Left lung (tissue), 10 donors: ENCODE data around the gene R3HDM2. TPM values are rescaled to one million over a fixed set of nuclear protein-coding genes. Genes with fewer than 3 reads are reported as not detected.

Experiments used
- ATAC-seq: fragments of 200-7000 bp; cut with Tn5 transposase; one replicate; pipeline ENCODE4 v1.9.1; 2020; ENCODE audit warnings: moderate library complexity
- DNase-seq, 4 donors: peaks; one replicate each; pipeline ENCODE4 v3.0.0-alpha.2; 2013 to 2020
- H3K27ac ChIP-seq, 2 donors: fragments of 200-600 bp; sonication (generic) in 1 of 2; one replicate each; pipeline versions ENCODE4 v1.5.0 to v1.8.0; 2020 to 2021
- H3K27me3 ChIP-seq, 2 donors: fragments of 200-600 bp; sonication (generic) in 1 of 2; one replicate each; pipeline versions ENCODE4 v1.5.0 to v1.8.0; 2020 to 2021
- H3K36me3 ChIP-seq, 2 donors: fragments of 200-600 bp; sonication (generic) in 1 of 2; one replicate each; pipeline versions ENCODE4 v1.5.0 to v1.8.0; 2020 to 2021
- H3K4me1 ChIP-seq, 2 donors: fragments of 200-600 bp; one replicate each; pipeline ENCODE4 v1.8.0; 2021
- H3K4me3 ChIP-seq, 2 donors: fragments of 200-600 bp; sonication (generic) in 1 of 2; one replicate each; pipeline versions ENCODE4 v1.5.0 to v1.8.0; 2020 to 2021; ENCODE audit warnings: mild to moderate bottlenecking in 1 of 2
- H3K9me3 ChIP-seq, 2 donors: fragments of 200-600 bp; sonication (generic) in 1 of 2; one replicate each; pipeline versions ENCODE4 v1.5.0 to v1.8.0; 2020 to 2021
- intact Hi-C, 2 donors: fragments of 100-400 bp; cut with DNase I; formaldehyde crosslinking; loops; one replicate each; pipeline versions ENCODE4 v1.11.2 to v1.14.2; 2022
- polyA plus RNA-seq, 6 donors: library from polyadenylated mRNA; unstranded; fragments of 120-200 nt; gene quantifications; one replicate each; pipeline ENCODE4 v1.2.1, GENCODE V29; 2013; ENCODE audit not compliant: insufficient read length in 6 of 6
- total RNA-seq, 2 donors: library from RNA; stranded (reverse); fragmentation: NEBNext Ultra II Directional; extraction: Animal tissue kit (Norgen Biotek cat#: 25700); gene quantifications; one replicate each; pipeline ENCODE4 v1.2.1, GENCODE V29; 2021
- TF ChIP-seq, protein P1 (sequence below), 2 donors: fragments of 200-600 bp; sonication (generic) in 1 of 2; IDR thresholded peaks; one replicate each; pipeline versions ENCODE4 v1.5.0 to v1.8.0; 2021; ENCODE audit warnings: antibody characterized with exemption in 2 of 2
- donor health status: DM: no; HTN: yes; CAD: no.
- donor health status: DM: no; HTN: no; CAD: no.

R3HDM2 gene
- total and polyA plus RNA-seq, 8 donors = 52.4 to 92.3 (median 79.8) TPM

- Histone ChIP-seq H3K27me3 (peaks cover 34 to 47% of the 10 kb centered on the region in 2 donors), H3K4me1 (peaks cover 15 to 37% of the 10 kb centered on the region in 2 donors), H3K4me3 (no peak overlapping the region), H3K27ac (no peak overlapping the region), H3K36me3 (peaks cover 0 to 49% of the 10 kb centered on the region in 2 donors), H3K9me3 (no peaks in the 10 kb centered on the region)
- TF ChIP-seq, protein P1, sequence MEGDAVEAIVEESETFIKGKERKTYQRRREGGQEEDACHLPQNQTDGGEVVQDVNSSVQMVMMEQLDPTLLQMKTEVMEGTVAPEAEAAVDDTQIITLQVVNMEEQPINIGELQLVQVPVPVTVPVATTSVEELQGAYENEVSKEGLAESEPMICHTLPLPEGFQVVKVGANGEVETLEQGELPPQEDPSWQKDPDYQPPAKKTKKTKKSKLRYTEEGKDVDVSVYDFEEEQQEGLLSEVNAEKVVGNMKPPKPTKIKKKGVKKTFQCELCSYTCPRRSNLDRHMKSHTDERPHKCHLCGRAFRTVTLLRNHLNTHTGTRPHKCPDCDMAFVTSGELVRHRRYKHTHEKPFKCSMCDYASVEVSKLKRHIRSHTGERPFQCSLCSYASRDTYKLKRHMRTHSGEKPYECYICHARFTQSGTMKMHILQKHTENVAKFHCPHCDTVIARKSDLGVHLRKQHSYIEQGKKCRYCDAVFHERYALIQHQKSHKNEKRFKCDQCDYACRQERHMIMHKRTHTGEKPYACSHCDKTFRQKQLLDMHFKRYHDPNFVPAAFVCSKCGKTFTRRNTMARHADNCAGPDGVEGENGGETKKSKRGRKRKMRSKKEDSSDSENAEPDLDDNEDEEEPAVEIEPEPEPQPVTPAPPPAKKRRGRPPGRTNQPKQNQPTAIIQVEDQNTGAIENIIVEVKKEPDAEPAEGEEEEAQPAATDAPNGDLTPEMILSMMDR (IDR thresholded peaks at IDR 0.05) = peak; percentile 96 to 98
- ATAC-seq (peak; percentile 89), DNase-seq (peak; percentile 68 to 95 (median 89))
- intact Hi-C loops = no loop called here
These were observed 217.7 kb downstream of the R3HDM2 start for GRCh38 chr12:57213058-57213715.

DNA sequence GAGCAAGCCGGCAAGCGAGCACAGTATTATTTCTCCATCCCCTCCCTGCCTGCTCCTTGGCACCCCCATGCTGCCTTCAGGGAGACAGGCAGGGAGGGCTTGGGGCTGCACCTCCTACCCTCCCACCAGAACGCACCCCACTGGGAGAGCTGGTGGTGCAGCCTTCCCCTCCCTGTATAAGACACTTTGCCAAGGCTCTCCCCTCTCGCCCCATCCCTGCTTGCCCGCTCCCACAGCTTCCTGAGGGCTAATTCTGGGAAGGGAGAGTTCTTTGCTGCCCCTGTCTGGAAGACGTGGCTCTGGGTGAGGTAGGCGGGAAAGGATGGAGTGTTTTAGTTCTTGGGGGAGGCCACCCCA, 218.2 kb downstream of the R3HDM2 start:
- Histone ChIP-seq H3K36me3 (peaks cover 0 to 54% of the 10 kb centered on the region in 2 donors), H3K27me3 (peaks cover 29 to 42% of the 10 kb centered on the region in 2 donors), H3K27ac (no peak overlapping the region), H3K9me3 (no peaks in the 10 kb centered on the region), H3K4me3 (no peak overlapping the region), H3K4me1 (peaks cover 15 to 34% of the 10 kb centered on the region in 2 donors)
- ATAC-seq (no peak), DNase-seq (no peak)
- intact Hi-C loops = no loop called here
- TF ChIP-seq, protein P1 (IDR thresholded peaks at IDR 0.05) = no peak

- H3K27ac ChIP-seq = no peak overlapping the region
- TF ChIP-seq, protein P1 (IDR thresholded peaks at IDR 0.05) = no peak
- intact Hi-C loops = no loop called here
- H3K36me3 ChIP-seq = peaks cover 0 to 60% of the 10 kb centered on the region in 2 donors
- ATAC-seq (no peak), DNase-seq (no peak)
- no peaks in the 10 kb centered on the region for H3K9me3 ChIP-seq
- no peak overlapping the region for H3K4me3 ChIP-seq
- H3K4me1 ChIP-seq = peaks cover 11 to 28% of the 10 kb centered on the region in 2 donors
- H3K27me3 ChIP-seq = peaks cover 22 to 36% of the 10 kb centered on the region in 2 donors
These were observed 218.8 kb downstream of the R3HDM2 start for GRCh38 chr12:57211791-57212700.

- H3K4me1 ChIP-seq = peaks cover 4 to 19% of the 10 kb centered on the region in 2 donors
These were observed 219.7 kb downstream of the R3HDM2 start for GRCh38 chr12:57210926-57211692.

More at GRCh38 chr12:57210926-57211692, 219.7 kb downstream of the R3HDM2 start:
- no peaks in the 10 kb centered on the region for H3K9me3 ChIP-seq
- no peak overlapping the region for H3K27ac ChIP-seq
- peaks cover 16 to 27% of the 10 kb centered on the region in 2 donors for H3K27me3 ChIP-seq
- intact Hi-C loops = no loop called here
- TF ChIP-seq, protein P1 (IDR thresholded peaks at IDR 0.05) = no peak
- no peak overlapping the region for H3K4me3 ChIP-seq
- ATAC-seq (no peak), DNase-seq (no peak)
- peaks cover 0 to 70% of the 10 kb centered on the region in 2 donors for H3K36me3 ChIP-seq
